22Rv1 (cell line): ENCODE data around the gene PCYT2.

Experiments used
- CTCF ChIP-seq: fragments of 450-650 bp; IDR thresholded peaks from 2 replicates; pipeline ENCODE4 v1.5.1; 2017; ENCODE audit warnings: mild to moderate bottlenecking
- ZFX ChIP-seq: fragments of 450-650 bp; IDR thresholded peaks from 2 replicates; pipeline ENCODE4 v1.6.1; 2017; ENCODE audit warnings: antibody characterized with exemption, borderline replicate concordance

DNA sequence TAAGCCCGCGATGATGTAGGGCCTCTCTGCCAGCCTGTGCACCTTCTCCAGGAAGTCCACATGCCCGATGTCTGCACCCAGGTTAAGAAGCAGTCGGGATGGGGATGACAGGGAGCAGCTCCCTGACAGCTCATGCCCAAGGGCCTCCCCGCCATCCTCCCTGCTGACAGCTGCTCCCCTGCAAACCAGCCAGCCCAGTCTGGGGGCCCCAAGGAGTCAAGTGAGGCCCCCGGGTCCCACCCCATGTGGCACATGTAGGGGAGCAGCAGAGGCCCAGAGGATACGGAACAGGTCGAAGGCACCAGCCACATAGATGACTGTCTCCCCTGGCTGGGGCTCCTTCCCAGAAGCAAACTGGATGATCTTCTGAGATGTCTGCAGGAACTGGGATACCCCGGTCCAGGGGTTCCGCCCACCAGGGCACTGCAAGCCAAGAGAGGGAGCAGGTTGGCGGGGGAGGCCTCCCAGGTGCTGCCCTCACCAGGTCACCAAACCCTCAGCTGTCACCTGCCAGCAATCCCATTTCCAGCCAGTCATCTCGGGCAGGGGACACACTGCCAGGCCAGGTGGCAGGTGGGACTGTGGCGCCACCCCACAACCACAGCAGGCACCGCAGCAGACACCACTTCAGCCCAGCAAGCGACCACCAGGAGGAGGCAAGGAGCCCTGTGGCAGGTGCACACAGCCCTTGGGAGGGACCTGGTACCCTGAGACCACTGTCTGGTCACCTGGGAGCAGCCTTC is 4.6 kb downstream of the PCYT2 start:
- no peak for TF ChIP-seq CTCF
- TF ChIP-seq ZFX: no peak
